NCI-H128 (cell line): Measurements from ENCODE around the gene GAL3ST1.
"Not testable (repeated sequence)": the region's sequence is repeated elsewhere in the genome, so short reads cannot be mapped to it uniquely, and the experiment has no call there.

Experiments
- DNase-seq: peaks from one replicate; lab custom pipeline; 2025; ENCODE audit not compliant: unreplicated experiment; lab: John Stamatoyannopoulos, UW

The GAL3ST1 gene

DNA sequence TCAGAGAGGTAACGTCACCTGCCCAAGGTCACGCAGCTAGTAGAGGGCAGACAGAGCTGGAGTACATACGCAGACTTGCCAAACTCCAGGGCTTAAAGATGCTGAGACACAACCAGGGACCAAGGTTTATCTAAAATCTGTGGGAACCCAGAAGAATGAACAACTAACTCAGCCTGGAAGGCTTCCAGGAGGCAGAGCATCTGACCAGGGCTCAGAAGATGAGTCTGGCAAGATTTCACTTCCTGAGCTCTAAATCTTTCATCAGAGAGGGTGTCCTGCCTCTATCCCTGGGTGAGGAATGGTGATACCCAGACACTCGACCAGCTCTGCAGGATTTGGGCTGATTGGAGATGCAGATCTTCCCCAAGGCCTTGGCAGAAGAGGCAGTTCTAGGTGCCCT, 9.1 kb downstream of the GAL3ST1 start:
- DNase-seq: no peak

GRCh38 chr22:30564761-30565119, 9.7 kb downstream of the GAL3ST1 start:
- DNase-seq: no peak

DNA sequence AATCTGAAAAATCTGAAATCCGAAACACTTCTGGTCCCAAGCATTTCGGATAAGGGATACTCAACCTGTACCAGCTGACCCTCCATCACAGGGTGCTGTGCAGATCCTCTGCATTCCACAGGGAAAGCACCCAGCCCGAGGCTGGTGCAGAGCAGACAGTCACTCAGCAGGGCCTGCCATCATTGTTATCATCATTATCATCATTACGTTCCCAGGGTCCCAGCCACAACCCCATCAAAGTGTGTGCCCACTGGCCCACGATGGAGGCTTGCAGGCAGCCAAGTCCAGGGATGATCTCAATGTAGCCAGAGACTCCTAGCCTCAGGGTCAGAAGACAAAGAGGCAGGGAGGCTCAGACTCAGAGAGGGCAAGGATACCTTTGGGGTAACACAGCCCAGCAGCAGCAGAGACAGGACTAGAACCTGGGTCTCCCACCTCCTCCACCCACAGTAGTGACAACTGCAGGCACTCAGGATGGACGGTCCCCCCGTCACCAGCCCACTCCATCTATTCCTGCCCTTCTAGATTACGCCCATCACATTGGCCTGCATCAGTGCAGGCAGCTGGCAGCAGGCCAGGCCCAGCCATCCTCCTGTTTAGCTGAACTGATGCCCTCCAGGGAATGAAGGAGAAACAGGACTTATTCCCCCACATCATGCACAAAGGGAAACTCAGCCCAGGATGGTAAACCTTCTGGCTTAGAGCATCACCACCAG, 10.3 kb downstream of the GAL3ST1 start:
- no peak for DNase-seq

GRCh38 chr22:30562366-30562765, 12.1 kb downstream of the GAL3ST1 start:
- no peak for DNase-seq

DNA sequence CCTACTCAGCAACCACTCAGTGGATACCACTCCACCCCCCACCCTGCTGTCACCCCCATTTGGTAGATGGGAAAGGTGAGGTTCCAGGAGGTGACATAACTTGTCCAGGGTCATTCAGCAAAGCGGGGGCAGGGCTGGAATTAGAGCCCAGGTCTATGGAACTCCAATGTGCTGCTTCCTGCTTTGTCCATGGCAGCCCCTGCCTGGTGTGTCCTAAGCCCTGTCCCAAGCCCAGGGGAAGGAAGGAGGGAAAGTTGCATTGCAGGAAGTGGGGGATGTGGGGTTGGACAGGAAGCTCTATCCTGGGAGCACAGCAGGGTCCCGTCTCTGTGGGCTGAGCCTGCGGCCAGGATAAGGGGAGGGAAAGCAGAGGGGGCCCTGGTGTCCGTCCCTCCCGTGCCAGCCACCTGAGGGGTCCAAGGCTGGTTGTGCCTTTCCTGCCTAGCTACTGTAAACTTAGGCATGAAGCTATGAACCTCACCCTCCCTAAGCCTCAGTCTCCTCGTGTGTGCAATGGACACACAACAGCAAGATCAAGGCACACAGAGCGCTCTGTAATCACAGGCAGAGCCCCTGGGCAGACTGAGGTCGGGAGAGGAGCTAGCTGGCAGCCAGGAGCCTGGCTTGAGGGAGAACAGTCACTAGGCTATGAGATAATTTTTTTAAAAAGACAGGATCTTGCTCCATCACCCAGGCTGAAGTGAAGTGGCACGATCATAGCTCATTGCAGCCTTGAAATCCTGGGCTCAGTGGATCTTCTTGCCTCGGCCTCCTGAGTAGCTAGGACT, 12.9 kb downstream of the GAL3ST1 start:
- no peak for DNase-seq

GRCh38 chr22:30560643-30561202, 13.7 kb downstream of the GAL3ST1 start:
- DNase-seq: not testable (repeated sequence)

DNA sequence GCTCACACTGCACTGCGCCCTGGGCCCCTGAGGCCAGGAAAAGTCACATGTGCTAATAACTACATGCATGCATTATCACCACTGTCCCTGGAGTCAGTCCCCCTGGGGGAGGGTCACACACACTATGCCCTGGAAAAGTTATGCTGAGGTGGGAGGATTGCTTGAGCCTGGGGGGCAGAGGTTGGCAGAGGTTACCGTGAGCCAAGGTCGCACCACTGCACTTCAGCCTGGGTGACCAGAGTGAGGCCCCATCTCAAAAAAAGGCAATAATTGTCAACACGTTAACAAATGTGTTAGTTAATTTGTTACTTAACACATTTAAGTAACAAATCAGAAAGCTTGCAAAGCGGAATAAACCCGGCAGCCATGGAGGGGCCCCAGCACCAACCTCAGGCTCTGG, 14.6 kb downstream of the GAL3ST1 start:
- DNase-seq: no peak

GRCh38 chr22:30557243-30557642, 17.2 kb downstream of the GAL3ST1 start:
- DNase-seq: no peak

DNA sequence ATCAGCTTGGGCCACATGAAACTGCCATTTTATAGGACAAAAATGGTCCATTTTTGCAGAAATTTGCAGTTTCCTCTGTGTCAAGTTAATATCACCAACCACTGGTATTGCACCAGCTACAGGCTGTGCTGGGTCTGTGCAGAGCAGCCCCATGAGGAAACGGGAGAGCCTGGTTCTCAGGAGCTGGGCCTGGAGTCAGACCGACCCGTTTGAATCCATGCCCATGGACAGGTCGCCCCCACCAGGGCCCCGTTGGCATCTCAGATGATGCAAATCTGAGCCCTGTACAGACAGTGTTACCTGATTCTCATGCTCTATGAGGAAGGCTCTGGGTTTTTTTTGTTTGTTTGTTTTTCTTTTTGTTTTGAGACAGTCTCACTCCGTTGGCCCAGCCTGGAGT, 18.1 kb downstream of the GAL3ST1 start:
- DNase-seq: no peak

DNA sequence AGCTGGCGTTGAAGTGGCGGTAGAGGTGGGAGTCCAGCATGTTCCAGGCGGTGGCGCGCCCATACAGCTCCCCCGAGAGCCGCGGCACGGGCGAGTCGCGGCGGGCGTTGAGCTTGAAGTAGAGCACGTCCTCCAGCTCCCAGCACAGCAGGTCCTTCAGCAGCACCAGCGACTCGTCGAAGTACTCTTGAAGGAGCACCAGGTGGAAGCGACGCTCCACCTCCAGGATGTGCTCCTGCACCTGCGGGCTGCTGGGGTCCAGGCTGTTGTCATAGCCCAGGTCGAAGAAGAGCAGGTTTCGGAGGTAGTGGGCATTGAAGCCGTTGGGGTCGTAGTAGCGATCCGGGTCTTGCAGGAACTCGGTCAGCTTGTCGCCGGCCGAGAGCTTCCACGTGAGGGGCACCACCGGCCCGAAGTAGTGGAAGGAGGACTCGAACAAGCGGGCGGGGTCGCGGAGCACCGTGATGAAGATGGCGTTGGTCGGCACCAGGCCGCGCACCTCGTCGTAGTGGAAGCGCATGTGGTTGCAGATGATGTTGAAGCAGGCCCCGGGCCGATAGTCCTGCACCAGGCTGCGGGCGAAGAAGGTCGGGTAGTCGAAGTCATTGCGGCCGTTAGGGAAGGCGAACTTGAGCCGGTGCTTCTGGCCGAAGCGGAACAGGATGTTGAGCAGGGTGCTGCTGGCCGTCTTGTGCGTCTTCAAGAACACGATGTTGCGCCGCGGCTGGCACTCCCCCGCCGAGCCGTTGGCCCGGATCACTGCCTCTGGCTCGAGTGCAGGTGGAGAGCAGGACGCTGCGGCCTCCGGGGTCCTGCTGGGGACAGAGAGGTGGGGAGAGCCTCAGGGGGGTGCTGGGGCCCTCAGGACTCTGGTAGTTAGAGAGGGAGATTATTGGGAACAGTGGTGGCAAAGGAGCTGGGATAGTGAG, 18.9 kb downstream of the GAL3ST1 start:
- no peak for DNase-seq

- no peak for DNase-seq
Measured at GRCh38 chr22:30553971-30554370, 20.5 kb downstream of the GAL3ST1 start.

DNA sequence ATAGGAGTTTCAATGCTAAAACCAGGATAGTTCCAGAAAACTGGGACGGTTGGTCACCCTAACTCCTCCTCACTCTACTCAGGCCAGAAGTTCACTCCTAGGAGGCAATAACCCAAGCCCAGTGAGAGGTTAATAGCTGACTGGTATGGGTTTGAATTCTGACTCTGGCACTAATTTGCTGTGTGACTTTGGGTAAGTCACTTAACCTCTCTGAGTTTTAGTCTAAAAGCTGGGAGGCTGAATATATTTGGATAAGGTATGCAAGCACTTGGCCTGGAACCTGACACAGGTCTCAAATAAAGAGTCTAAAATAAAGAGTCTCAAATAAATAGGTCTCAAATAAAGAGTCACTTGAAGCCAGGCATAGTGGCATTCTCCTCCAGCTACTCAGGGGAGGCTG, 21.7 kb downstream of the GAL3ST1 start:
- DNase-seq: no peak

- DNase-seq: not testable (repeated sequence)
Measured at GRCh38 chr22:30551813-30552212, 22.7 kb downstream of the GAL3ST1 start.

DNA sequence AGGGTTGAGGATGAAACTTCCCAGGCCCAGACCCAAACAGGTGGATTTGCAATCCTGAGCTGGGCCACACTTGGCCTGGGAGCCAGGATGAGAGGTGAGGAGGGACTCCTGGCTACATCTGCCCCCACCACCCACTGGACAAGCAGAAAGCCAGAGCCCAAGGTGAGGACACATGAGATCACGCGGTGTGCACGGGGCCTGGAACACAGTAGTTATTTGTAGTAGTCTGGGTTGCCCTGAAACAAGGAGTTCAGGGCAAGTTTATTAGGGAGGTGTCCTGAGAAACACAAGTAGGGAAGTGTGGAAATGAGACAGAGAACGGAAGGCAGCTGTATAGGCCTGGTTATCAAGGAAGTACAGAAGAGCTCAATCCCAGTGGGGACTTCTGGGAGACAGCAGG, 27.3 kb downstream of the GAL3ST1 start:
- DNase-seq: no peak

DNA sequence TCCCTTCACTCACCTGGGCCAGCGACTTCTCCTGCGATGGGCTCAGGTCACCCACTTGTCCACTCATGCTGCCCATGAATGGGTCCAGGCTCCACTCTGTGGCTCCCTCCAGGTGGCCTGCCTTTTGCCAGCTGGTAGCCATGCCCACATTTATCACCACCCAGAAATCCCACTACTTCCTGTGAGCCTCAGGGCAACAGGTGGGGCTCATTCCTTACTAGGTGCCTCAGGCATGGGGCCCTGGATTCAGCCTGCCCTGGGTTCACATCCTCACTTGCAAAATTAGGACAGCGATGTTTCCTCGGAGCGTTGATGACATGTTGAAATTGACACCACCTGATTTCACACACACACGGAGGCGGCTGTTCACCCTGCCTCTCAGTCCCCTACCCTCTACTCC, 27.8 kb downstream of the GAL3ST1 start, which contains the start of gene SEC14L6:
Gene SEC14L6, minus strand, starts transcription at position 126 of the 400 bp plus-strand sequence. Its CDS starts 59 bp downstream, at position 67.
- no peak for DNase-seq

DNA sequence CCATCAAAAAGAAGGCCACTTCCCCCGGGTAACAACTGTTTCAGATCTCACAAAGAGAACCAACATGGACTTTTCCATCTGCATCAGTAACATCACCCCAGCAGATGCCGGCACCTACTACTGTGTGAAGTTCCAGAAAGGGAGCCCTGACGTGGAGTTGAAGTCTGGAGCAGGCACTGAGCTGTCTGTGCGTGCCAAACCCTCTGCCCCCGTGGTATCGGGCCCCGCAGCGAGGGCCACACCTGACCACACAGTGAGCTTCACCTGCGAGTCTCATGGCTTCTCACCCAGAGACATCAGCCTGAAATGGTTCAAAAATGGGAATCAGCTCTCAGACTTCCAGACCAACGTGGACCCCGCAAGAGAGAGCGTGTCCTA, 31.7 kb downstream of the GAL3ST1 start:
- DNase-seq: no peak

DNA sequence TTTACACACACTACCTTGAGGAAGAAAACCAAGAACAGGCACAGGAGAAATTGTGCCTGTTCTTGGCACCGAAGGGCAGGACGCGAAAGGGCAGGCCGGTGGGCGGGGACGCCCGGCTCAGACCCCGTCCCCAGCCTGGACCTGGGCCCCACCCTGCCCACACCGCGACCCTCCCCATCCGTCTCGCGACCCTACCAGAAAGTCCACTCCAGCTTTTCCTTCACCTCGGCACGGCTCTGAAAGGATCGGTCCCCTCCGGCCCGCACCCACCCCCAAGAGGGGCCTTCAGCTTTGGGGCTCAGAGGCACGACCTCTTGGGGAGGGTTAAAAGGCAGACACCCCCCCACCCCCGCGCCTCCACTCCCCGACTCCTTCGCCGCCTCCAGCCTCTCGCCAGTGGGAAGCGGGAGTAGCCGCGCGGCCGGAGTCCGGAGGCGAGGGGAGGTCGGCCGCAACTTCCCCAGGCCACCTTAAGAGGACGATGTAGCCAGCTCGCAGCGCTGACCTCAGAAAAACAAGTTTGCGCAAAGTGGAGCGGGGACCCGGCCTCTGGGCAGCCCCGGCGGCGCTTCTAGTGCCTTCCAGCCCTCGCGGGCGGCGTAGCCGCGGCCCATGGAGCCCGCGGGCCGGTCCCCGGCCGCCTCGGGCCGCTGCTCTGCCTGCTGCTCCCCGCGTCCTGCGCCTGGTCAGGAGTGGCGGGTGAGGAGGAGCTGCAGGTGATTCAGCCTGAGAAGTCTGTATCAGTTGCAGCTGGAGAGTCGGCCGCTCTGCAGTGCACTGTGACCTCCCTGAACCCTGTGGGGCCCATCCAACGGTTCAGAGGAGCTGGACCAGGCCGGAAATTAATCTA, 32.3 kb downstream of the GAL3ST1 start:
- DNase-seq: no peak

- not testable (repeated sequence) for DNase-seq
Measured at GRCh38 chr22:30541511-30541910, 33.0 kb downstream of the GAL3ST1 start.

DNA sequence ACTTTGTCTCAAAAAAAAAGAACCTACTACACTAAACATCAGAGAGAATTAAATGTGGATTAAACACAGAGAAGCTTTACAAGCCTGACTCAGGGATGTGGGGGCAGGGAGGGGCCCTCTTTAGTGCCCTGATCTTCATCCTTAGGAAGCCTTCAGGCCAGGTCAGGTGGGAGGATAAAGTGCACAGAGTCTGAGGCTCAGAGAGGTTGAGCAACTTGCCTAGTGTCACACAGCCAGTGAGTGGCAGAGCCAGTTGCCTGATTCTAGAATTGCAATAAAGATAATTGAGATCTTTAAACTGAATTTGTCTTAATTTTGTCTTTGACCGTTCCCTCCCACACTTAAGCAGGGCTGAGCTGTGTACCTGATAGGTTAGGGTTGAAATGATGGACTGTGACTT, 35.1 kb downstream of the GAL3ST1 start:
- no peak for DNase-seq

DNA sequence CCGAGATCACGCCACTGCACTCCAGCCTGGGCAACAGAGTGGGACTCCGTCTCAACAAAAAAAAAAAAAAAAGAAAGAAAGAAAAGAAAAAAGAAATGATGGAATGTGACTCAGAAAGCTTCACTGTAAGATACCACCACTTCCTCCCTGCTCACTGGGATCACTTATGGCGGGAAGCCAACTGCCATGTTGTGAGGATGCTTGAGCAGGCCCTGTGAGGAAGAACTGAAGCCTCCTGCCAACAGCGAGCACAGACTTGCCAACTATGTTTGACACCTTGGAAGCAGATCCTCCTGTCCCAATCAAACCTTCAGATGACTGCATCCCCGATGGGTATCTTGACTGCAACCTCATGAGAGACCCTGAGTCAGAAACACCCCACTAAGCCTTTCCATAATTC, 36.2 kb downstream of the GAL3ST1 start:
- DNase-seq: no peak
